Upper lobe of left lung (tissue), 4 donors: ENCODE results near the gene SMC1B.

ENCODE experiments used
- EP300 ChIP-seq, 4 donors: sonication (generic); formaldehyde crosslinking; IDR thresholded peaks; one replicate each; pipeline ENCODE4 v1.5.1; 2017; ENCODE audit warnings: antibody characterized with exemption in 4 of 4, control low read depth in 2 of 4
- POLR2AphosphoS5 ChIP-seq, 2 donors: sonication (generic); formaldehyde crosslinking; IDR thresholded peaks; one replicate each; pipeline ENCODE4 v1.5.1; 2017; ENCODE audit warnings: antibody characterized with exemption in 2 of 2
- TF ChIP-seq, protein P1 (sequence below), 6 experiments: fragments of 450-650 bp in 4 of 6; fragments of 200-600 bp in 2 of 6; sonication (generic) in 2 of 6; IDR thresholded peaks; one replicate each; pipeline ENCODE4 v1.5.1; 2016 to 2019; ENCODE audit warnings: antibody characterized with exemption in 6 of 6

DNA sequence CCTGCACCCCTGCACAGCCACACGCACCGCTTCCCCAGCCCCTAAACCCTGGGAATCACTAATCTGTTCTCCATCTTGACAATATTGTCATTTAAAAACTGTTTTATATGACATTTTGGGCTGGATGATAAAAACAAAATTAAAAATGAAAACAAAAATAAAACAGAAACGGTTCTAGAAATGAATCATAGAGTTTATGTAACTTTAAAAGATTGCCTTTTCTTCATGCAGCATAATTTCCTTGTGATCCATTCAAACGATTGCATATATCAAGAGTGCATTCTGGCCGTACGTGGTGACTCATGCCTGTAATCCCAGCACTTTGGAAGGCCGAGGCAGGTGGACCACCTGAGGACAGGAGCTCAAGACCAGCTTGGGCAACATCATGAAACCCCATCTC is 110.2 kb downstream of the SMC1B start:
- TF ChIP-seq, protein P1, sequence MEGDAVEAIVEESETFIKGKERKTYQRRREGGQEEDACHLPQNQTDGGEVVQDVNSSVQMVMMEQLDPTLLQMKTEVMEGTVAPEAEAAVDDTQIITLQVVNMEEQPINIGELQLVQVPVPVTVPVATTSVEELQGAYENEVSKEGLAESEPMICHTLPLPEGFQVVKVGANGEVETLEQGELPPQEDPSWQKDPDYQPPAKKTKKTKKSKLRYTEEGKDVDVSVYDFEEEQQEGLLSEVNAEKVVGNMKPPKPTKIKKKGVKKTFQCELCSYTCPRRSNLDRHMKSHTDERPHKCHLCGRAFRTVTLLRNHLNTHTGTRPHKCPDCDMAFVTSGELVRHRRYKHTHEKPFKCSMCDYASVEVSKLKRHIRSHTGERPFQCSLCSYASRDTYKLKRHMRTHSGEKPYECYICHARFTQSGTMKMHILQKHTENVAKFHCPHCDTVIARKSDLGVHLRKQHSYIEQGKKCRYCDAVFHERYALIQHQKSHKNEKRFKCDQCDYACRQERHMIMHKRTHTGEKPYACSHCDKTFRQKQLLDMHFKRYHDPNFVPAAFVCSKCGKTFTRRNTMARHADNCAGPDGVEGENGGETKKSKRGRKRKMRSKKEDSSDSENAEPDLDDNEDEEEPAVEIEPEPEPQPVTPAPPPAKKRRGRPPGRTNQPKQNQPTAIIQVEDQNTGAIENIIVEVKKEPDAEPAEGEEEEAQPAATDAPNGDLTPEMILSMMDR (IDR thresholded peaks at IDR 0.05) = no peak
- TF ChIP-seq EP300 (IDR thresholded peaks at IDR 0.05) = no peak
- TF ChIP-seq POLR2AphosphoS5 (IDR thresholded peaks at IDR 0.05) = no peak
